NT2/D1 (cell line): ENCODE results near the gene CACNA1C.

Experiments used
- SUZ12 ChIP-seq: IDR thresholded peaks from 2 replicates; pipeline ENCODE4 v1.6.1; 2011; ENCODE audit not compliant: insufficient read length, insufficient read depth; ENCODE audit errors: extremely low read depth
- YY1 ChIP-seq: IDR thresholded peaks from 2 replicates; pipeline ENCODE4 v1.6.1; 2011; ENCODE audit not compliant: insufficient read length, insufficient read depth
- ZNF274 ChIP-seq: IDR thresholded peaks from 2 replicates; pipeline ENCODE4 v1.6.1; 2011; ENCODE audit warnings: mild to moderate bottlenecking, low read depth, low read length

GRCh38 chr12:2413999-2414792 lies 361.4 kb downstream of the CACNA1C start:
- TF ChIP-seq ZNF274 (no peak), SUZ12 (no peak), YY1 (no peak)
